HCT116 (cell line): ENCODE data around the gene TKFC. TPM values are rescaled to one million over a fixed set of nuclear protein-coding genes. Genes with fewer than 3 reads are reported as not detected.

Experiments
- ATAC-seq: fragments of 200-7000 bp; cut with Tn5 transposase; 2 replicates; pipeline ENCODE4 v1.9.1; 2020; ENCODE audit warnings: mild to moderate bottlenecking, moderate library complexity
- BruUV-seq: library from RNA; stranded (reverse); fragments of 400-500 nt; replicated peaks from 2 replicates; lab custom pipeline; 2021; lab: Mats Ljungman, UMichigan
- CTCF ChIA-PET: fragments of 300-600 bp; sonication (Branson Sonifier 250); formaldehyde crosslinking; loops from one replicate; lab custom pipeline; 2021; ENCODE audit warnings: antibody characterized with exemption; lab: Charles Lee
- POLR2A ChIA-PET: fragments of 300-600, 350-600 bp; sonication (Branson Sonifier 250); formaldehyde crosslinking; loops from one replicate; lab custom pipeline; 2021; ENCODE audit warnings: antibody characterized with exemption; lab: Charles Lee
- RAD21 ChIA-PET, 2 experiments: fragments of 300-600 bp; sonication (Branson Sonifier 250); formaldehyde crosslinking; loops; one replicate each; lab custom pipeline; 2023; ENCODE audit warnings: low total read pairs in 2 of 2; ENCODE audit not compliant: uncharacterized antibody in 2 of 2, unreplicated experiment in 2 of 2, low non-redundant PET in 1 of 2; lab: Charles Lee
- DNase-seq: peaks from one replicate; pipeline ENCODE4 v3.0.0-alpha.2; 2010; ENCODE audit warnings: low read depth, low spot score
- H2AFZ ChIP-seq: fragments of 200-600 bp; shearing (Covaris generic), sonication (generic); 2 replicates; pipeline ENCODE4 v1.6.1; 2017; ENCODE audit warnings: low read depth, mixed run types, mixed read lengths, antibody characterized with exemption, low read length; ENCODE audit not compliant: poor library complexity, severe bottlenecking
- H3K27ac ChIP-seq: 2 replicates; pipeline ENCODE4 v1.5.1; 2012; ENCODE audit warnings: low read depth, low read length
- H3K27me3 ChIP-seq: fragments of 200-600 bp; sonication (generic); 2 replicates; pipeline ENCODE4 v1.6.1; 2016; ENCODE audit warnings: mixed run types, low read length, mixed read lengths; ENCODE audit not compliant: insufficient read depth
- H3K36me3 ChIP-seq, 2 experiments: fragments of 200-500 bp in 1 of 2; fragments of 200-600 bp in 1 of 2; sonication (Bioruptor generic) in 1 of 2; sonication (generic) in 1 of 2; 2 replicates each; pipeline versions ENCODE4 v1.5.1 to v1.6.1; 2014 to 2016; ENCODE audit warnings: low read length in 2 of 2, inconsistent platforms in 1 of 2, mixed read lengths in 1 of 2, mixed run types in 1 of 2; ENCODE audit not compliant: insufficient read depth in 2 of 2, control insufficient read depth in 1 of 2
- H3K4me1 ChIP-seq, 2 experiments: fragments of 200-600 bp in 1 of 2; sonication (generic) in 1 of 2; 2 replicates each; pipeline versions ENCODE4 v1.5.1 to v1.6.1; 2012 to 2017; ENCODE audit warnings: low read length in 2 of 2, inconsistent platforms in 1 of 2, mild to moderate bottlenecking in 1 of 2, mixed read lengths in 1 of 2, mixed run types in 1 of 2, moderate library complexity in 1 of 2; ENCODE audit not compliant: insufficient read depth in 2 of 2, control insufficient read depth in 1 of 2
- H3K4me2 ChIP-seq: fragments of 200-600 bp; sonication (generic); 2 replicates; pipeline ENCODE4 v1.6.1; 2017; ENCODE audit warnings: mixed run types, low read length, mixed read lengths
- H3K4me3 ChIP-seq, 2 experiments: fragments of 200-600 bp in 1 of 2; sonication (generic) in 1 of 2; replicated peaks in 1 of 2; 2 replicates each; pipeline ENCODE4 v1.5.1; 2011 to 2016; ENCODE audit warnings: low read length in 2 of 2, control low read depth in 1 of 2, low read depth in 1 of 2, mild to moderate bottlenecking in 1 of 2, mixed read lengths in 1 of 2, mixed run types in 1 of 2
- H3K79me2 ChIP-seq: fragments of 200-600 bp; sonication (generic); 2 replicates; pipeline ENCODE4 v1.6.1; 2017; ENCODE audit warnings: mild to moderate bottlenecking, mixed run types, low read length, moderate library complexity, mixed read lengths; ENCODE audit not compliant: insufficient read depth
- H3K9ac ChIP-seq: fragments of 200-600 bp; sonication (generic); 2 replicates; pipeline ENCODE4 v1.6.1; 2016; ENCODE audit warnings: low read length, mixed read lengths
- H3K9me2 ChIP-seq: fragments of 200-600 bp; sonication (generic), shearing (Covaris generic); 2 replicates; pipeline ENCODE4 v1.6.1; 2017; ENCODE audit warnings: mixed run types, mild to moderate bottlenecking, moderate library complexity; ENCODE audit not compliant: insufficient read depth
- H3K9me3 ChIP-seq, 2 experiments: fragments of 200-500 bp in 1 of 2; fragments of 200-600 bp in 1 of 2; sonication (Bioruptor generic) in 1 of 2; sonication (generic) in 1 of 2; 2 replicates each; pipeline ENCODE4 v1.6.1; 2014 to 2017; ENCODE audit warnings: low read length in 2 of 2, mixed read lengths in 2 of 2, inconsistent platforms in 1 of 2, low read depth in 1 of 2, mild to moderate bottlenecking in 1 of 2, mixed run types in 1 of 2, moderate library complexity in 1 of 2; ENCODE audit not compliant: control insufficient read depth in 1 of 2, insufficient read depth in 1 of 2
- H4K20me1 ChIP-seq: fragments of 200-600 bp; sonication (generic), shearing (Covaris generic); 2 replicates; pipeline ENCODE4 v1.6.1; 2017; ENCODE audit warnings: mixed run types, mild to moderate bottlenecking, moderate library complexity; ENCODE audit not compliant: insufficient read depth
- ATF3 ChIP-seq: IDR thresholded peaks from 2 replicates; pipeline ENCODE4 v1.6.1; 2012
- CEBPB ChIP-seq: IDR thresholded peaks from 2 replicates; pipeline ENCODE4 v1.6.1; 2012; ENCODE audit warnings: low read depth
- CTCF ChIP-seq, 3 experiments: fragments of 200-600 bp in 1 of 3; sonication (generic) in 1 of 3; IDR thresholded peaks in 2 of 3; conservative IDR thresholded peaks in 1 of 3; 2 replicates each; pipeline ENCODE4 v1.5.1; 2012 to 2017; ENCODE audit warnings: low read depth in 2 of 3, low read length in 2 of 3, antibody characterized with exemption in 1 of 3, borderline replicate concordance in 1 of 3, control low read depth in 1 of 3, mild to moderate bottlenecking in 1 of 3, mixed read lengths in 1 of 3, mixed run types in 1 of 3, moderate library complexity in 1 of 3; ENCODE audit not compliant: insufficient read depth in 1 of 3
- EGR1 ChIP-seq: IDR thresholded peaks from 2 replicates; pipeline ENCODE4 v1.6.1; 2012; ENCODE audit warnings: low read depth
- EZH2 ChIP-seq: fragments of 200-600 bp; sonication (generic); IDR thresholded peaks from 2 replicates; pipeline ENCODE4 v1.6.1; 2017; ENCODE audit warnings: antibody characterized with exemption, mixed run types
- EZH2phosphoT487 ChIP-seq: fragments of 200-600 bp; IDR thresholded peaks from 2 replicates; pipeline ENCODE4 v1.6.1; 2018; ENCODE audit warnings: antibody characterized with exemption, borderline replicate concordance
- JUND ChIP-seq: IDR thresholded peaks from 2 replicates; pipeline ENCODE4 v1.6.1; 2012
- MAX ChIP-seq: IDR thresholded peaks from 2 replicates; pipeline ENCODE4 v1.6.1; 2012
- POLR2A ChIP-seq: IDR thresholded peaks from 2 replicates; pipeline ENCODE4 v1.7.0; 2011; ENCODE audit warnings: borderline replicate concordance; ENCODE audit not compliant: insufficient read depth, insufficient read length; ENCODE audit errors: extremely low read depth
- REST ChIP-seq: IDR thresholded peaks from 2 replicates; pipeline ENCODE4 v1.6.1; 2012; ENCODE audit warnings: low read depth
- SIN3A ChIP-seq: IDR thresholded peaks from 2 replicates; pipeline ENCODE4 v1.6.1; 2012; ENCODE audit warnings: low read depth
- SP1 ChIP-seq: IDR thresholded peaks from 2 replicates; pipeline ENCODE4 v1.6.1; 2012; ENCODE audit warnings: low read depth
- YY1 ChIP-seq: IDR thresholded peaks from 2 replicates; pipeline ENCODE4 v1.6.1; 2011; ENCODE audit warnings: low read length, low read depth, moderate library complexity, mild to moderate bottlenecking; ENCODE audit not compliant: insufficient replicate concordance; ENCODE audit errors: extremely low read depth
- ZBTB33 ChIP-seq: IDR thresholded peaks from 2 replicates; pipeline ENCODE4 v1.6.1; 2011; ENCODE audit warnings: mild to moderate bottlenecking, low read length, moderate library complexity; ENCODE audit not compliant: insufficient replicate concordance; ENCODE audit errors: extremely low read depth
- ZNF274 ChIP-seq: fragments of 200-500 bp; sonication (Bioruptor generic); IDR thresholded peaks from 2 replicates; pipeline ENCODE4 v1.6.1; 2014; ENCODE audit warnings: mild to moderate bottlenecking, low read depth, low read length, inconsistent platforms
- intact Hi-C: fragments of 100-400 bp; cut with micrococcal nuclease; formaldehyde crosslinking; loops from 2 replicates; pipeline ENCODE4 v1.10.0; 2022
- total RNA-seq: library from RNA; stranded (reverse); gene quantifications from one replicate; pipeline ENCODE4 v1.2.1, GENCODE V29; 2021; ENCODE audit not compliant: unreplicated experiment

TKFC gene
- total RNA-seq, 1 experiment from 2014 or later: 156 TPM

GRCh38 chr11:61378713-61379313, 45.8 kb downstream of the TKFC start:
- no peak overlapping the region for H3K9ac ChIP-seq
- no peak overlapping the region for H3K27ac ChIP-seq
- POLR2A ChIA-PET: interaction anchor here (1.1 kb wide), 1 partner anchor 16 kb away, joined by 3 read pairs; the partner anchor contains the start of gene TMEM138
- CTCF ChIA-PET: interaction anchor here (1.1 kb wide), 1 partner anchor 43 kb away, joined by 4 read pairs; no protein-coding TSS in a partner anchor
- no peaks in the 10 kb centered on the region for H3K9me2 ChIP-seq
- no peaks in the 10 kb centered on the region for H4K20me1 ChIP-seq
- ATAC-seq (no peak), DNase-seq (no peak)
- H3K4me1 ChIP-seq: no peaks in the 10 kb centered on the region
- intact Hi-C loops: no loop called here
- H3K27me3 ChIP-seq: no peaks in the 10 kb centered on the region
- no peaks in the 10 kb centered on the region for H3K36me3 ChIP-seq
- TF ChIP-seq ZNF274 (no peak), MAX (no peak), REST (no peak), EZH2 (no peak), JUND (no peak), ZBTB33 (no peak), POLR2A (no peak), EZH2phosphoT487 (no peak), EGR1 (no peak), CTCF (IDR thresholded peaks at IDR 0.05 in 2 of 3, conservative IDR thresholded peaks at IDR 0.05 in 1 of 3; ENCODE audit: borderline replicate concordance in 1 of 3, insufficient read depth in 1 of 3, low read depth in 2 of 3, low read length in 2 of 3) (no peak), YY1 (no peak), ATF3 (no peak), SP1 (no peak), CEBPB (no peak), SIN3A (no peak)
- H3K4me2 ChIP-seq: no peak overlapping the region
- H3K4me3 ChIP-seq: no peak overlapping the region
- no peak overlapping the region for H2AFZ ChIP-seq
- BruUV-seq: no TSS peak
- H3K79me2 ChIP-seq: no peaks in the 10 kb centered on the region
- no peaks in the 10 kb centered on the region for H3K9me3 ChIP-seq
- RAD21 ChIA-PET: no interaction called here
